ENCODE results near the gene COL18A1.

GRCh38 chr21:45417256-45417950, 12.4 kb downstream of the COL18A1 start:
- TF ChIP-seq, protein P1, sequence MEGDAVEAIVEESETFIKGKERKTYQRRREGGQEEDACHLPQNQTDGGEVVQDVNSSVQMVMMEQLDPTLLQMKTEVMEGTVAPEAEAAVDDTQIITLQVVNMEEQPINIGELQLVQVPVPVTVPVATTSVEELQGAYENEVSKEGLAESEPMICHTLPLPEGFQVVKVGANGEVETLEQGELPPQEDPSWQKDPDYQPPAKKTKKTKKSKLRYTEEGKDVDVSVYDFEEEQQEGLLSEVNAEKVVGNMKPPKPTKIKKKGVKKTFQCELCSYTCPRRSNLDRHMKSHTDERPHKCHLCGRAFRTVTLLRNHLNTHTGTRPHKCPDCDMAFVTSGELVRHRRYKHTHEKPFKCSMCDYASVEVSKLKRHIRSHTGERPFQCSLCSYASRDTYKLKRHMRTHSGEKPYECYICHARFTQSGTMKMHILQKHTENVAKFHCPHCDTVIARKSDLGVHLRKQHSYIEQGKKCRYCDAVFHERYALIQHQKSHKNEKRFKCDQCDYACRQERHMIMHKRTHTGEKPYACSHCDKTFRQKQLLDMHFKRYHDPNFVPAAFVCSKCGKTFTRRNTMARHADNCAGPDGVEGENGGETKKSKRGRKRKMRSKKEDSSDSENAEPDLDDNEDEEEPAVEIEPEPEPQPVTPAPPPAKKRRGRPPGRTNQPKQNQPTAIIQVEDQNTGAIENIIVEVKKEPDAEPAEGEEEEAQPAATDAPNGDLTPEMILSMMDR (conservative IDR thresholded peaks at IDR 0.05): no peak
- TF ChIP-seq ZFX (IDR thresholded peaks at IDR 0.05): no peak
